Measurements from ENCODE around the gene CACNB2.
"Not testable (repeated sequence)": the region's sequence is repeated elsewhere in the genome, so short reads cannot be mapped to it uniquely, and the experiment has no call there.

CACNB2 gene

GRCh38 chr10:18145652-18146051 is 5.4 kb downstream of the CACNB2 start:
- WGBS, result 61% methylated on average over 2 of the region's 2 CpGs
- Histone ChIP-seq H3K4me3 (ENCODE audit: low read length) (no peak overlapping the region), H3K27me3 (ENCODE audit: insufficient read depth, low read length) (peaks cover 19% of the 10 kb centered on the region), H3K4me1 (ENCODE audit: insufficient read depth, low read length) (0 out of 2 replicates have a peak, but pooled peaks cover 6% of the 10 kb centered on the region), H3K9ac (ENCODE audit: low read depth, low read length) (no peak overlapping the region), H3K36me3 (ENCODE audit: insufficient read depth, low read length) (no peaks in the 10 kb centered on the region), H3K27ac (ENCODE audit: low read depth, low read length) (no peak overlapping the region), H3K9me3 (ENCODE audit: insufficient read depth, low read depth, low read length) (no peaks in the 10 kb centered on the region)

DNA sequence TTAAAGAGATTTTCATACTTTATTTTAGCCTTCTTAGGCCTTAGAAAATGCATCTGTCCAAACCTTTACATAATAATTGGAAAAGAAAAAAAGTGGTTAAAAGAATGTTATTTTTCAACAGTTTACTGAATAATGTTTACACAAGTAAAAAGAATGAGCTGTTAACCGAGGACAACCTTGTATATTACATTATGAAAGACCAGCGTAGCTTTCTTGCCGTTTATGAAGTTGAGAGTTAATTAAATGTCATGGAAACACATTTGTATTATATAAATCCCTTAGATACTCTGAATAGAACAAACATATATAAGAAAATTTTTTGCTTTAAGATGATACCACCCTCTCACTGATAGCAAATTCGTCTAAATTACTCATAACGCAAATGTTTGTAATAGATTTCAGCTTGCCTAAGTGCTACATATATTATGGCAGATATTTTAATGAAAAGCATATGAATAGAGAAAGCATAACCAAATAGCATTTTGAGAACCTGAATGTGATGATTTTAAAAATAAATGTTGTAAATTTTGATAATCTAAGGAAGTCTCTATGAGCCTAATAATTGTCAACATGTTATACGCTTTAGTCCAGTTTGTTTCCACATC is 9.1 kb downstream of the CACNB2 start:
- Histone ChIP-seq H3K4me3 (ENCODE audit: low read length) (no peak overlapping the region), H3K27ac (ENCODE audit: low read depth, low read length) (no peak overlapping the region), H3K9me3 (ENCODE audit: insufficient read depth, low read depth, low read length) (no peaks in the 10 kb centered on the region), H3K4me1 (ENCODE audit: insufficient read depth, low read length) (0 out of 2 replicates have a peak, but pooled peaks cover 3% of the 10 kb centered on the region), H3K9ac (ENCODE audit: low read depth, low read length) (no peak overlapping the region), H3K36me3 (ENCODE audit: insufficient read depth, low read length) (no peaks in the 10 kb centered on the region), H3K27me3 (ENCODE audit: insufficient read depth, low read length) (no peaks in the 10 kb centered on the region)
- WGBS, result no CpG with 5 or more reads among the region's 6 CpGs

DNA sequence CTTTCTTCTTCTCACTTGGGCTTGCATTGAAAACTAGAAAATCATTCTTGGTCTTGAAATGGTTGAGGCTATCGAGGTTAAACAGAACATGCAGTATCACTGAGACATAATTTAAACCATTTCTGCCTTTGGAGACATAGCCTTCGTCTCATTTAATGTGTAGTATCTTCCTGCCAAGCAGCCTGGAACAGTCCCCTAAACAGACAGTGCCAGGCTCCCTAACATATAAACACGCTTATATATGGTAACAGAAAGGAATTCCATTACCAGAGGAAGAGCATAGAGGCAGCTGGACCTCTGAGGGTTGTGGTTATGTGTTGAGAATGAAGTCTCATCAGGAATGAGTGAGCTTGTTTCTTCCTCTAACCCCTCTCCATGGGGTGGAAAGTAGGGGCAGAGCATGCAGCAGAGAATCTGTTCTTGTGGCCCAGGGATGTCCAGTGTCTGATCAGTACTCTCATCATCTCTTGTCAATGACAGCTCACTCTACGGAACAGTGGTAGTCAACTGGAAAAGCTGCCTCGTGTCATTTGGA is 11.2 kb downstream of the CACNB2 start:
- H3K27me3 ChIP-seq (ENCODE audit: insufficient read depth, low read length), result no peaks in the 10 kb centered on the region
- no peaks in the 10 kb centered on the region for H3K9me3 ChIP-seq (ENCODE audit: insufficient read depth, low read depth, low read length)
- H3K4me3 ChIP-seq (ENCODE audit: low read length), result no peak overlapping the region
- no peak overlapping the region for H3K27ac ChIP-seq (ENCODE audit: low read depth, low read length)
- H3K4me1 ChIP-seq (ENCODE audit: insufficient read depth, low read length), result no peaks in the 10 kb centered on the region
- WGBS, result 97% methylated on average over 4 of the region's 5 CpGs
- no peaks in the 10 kb centered on the region for H3K36me3 ChIP-seq (ENCODE audit: insufficient read depth, low read length)
- no peak overlapping the region for H3K9ac ChIP-seq (ENCODE audit: low read depth, low read length)

GRCh38 chr10:18153381-18153780 is 13.2 kb downstream of the CACNB2 start:
- H3K27me3 ChIP-seq (ENCODE audit: insufficient read depth, low read length); H3K4me3 ChIP-seq (ENCODE audit: low read length); H3K36me3 ChIP-seq (ENCODE audit: insufficient read depth, low read length); H3K9ac ChIP-seq (ENCODE audit: low read depth, low read length); H3K27ac ChIP-seq (ENCODE audit: low read depth, low read length); H3K4me1 ChIP-seq (ENCODE audit: insufficient read depth, low read length); H3K9me3 ChIP-seq (ENCODE audit: insufficient read depth, low read depth, low read length): not testable (repeated sequence)
- 92% methylated on average over 4 of the region's 4 CpGs for WGBS

- no peaks in the 10 kb centered on the region for H3K27me3 ChIP-seq (ENCODE audit: insufficient read depth, low read length)
- no peak overlapping the region for H3K9ac ChIP-seq (ENCODE audit: low read depth, low read length)
- H3K4me1 ChIP-seq (ENCODE audit: insufficient read depth, low read length), result no peaks in the 10 kb centered on the region
- no peak overlapping the region for H3K27ac ChIP-seq (ENCODE audit: low read depth, low read length)
- no peaks in the 10 kb centered on the region for H3K9me3 ChIP-seq (ENCODE audit: insufficient read depth, low read depth, low read length)
- no peaks in the 10 kb centered on the region for H3K36me3 ChIP-seq (ENCODE audit: insufficient read depth, low read length)
- no peak overlapping the region for H3K4me3 ChIP-seq (ENCODE audit: low read length)
Measured at GRCh38 chr10:18155321-18155720, 15.1 kb downstream of the CACNB2 start.

- H3K27me3 ChIP-seq (ENCODE audit: insufficient read depth, low read length); H3K9ac ChIP-seq (ENCODE audit: low read depth, low read length); H3K36me3 ChIP-seq (ENCODE audit: insufficient read depth, low read length); H3K9me3 ChIP-seq (ENCODE audit: insufficient read depth, low read depth, low read length); H3K4me1 ChIP-seq (ENCODE audit: insufficient read depth, low read length); H3K27ac ChIP-seq (ENCODE audit: low read depth, low read length); H3K4me3 ChIP-seq (ENCODE audit: low read length): not testable (repeated sequence)
- 94% methylated on average over 7 of the region's 8 CpGs for WGBS
Measured at GRCh38 chr10:18156797-18157196, 16.6 kb downstream of the CACNB2 start.

DNA sequence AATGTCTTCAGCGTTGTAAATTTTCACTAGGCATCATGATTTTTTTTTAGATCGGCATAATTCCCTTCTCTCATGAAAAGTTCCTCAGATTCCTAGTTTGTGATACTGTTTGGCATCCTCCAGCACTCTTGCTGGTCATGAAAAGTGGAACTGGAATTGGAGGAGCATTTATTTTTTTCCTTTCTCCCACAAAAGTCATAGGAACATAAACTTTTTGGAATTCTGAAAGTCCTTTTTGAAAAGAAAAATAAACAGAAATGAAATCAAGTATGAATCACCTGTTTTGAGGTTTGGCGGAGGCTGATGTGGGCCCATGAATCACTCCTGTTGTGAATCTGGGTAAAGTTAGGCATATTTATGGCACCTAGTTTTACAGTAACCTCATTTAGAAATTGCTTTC is 17.7 kb downstream of the CACNB2 start:
- Histone ChIP-seq H3K4me3 (ENCODE audit: low read length) (no peak overlapping the region), H3K36me3 (ENCODE audit: insufficient read depth, low read length) (no peaks in the 10 kb centered on the region), H3K4me1 (ENCODE audit: insufficient read depth, low read length) (no peaks in the 10 kb centered on the region), H3K9ac (ENCODE audit: low read depth, low read length) (no peak overlapping the region), H3K27ac (ENCODE audit: low read depth, low read length) (no peak overlapping the region), H3K9me3 (ENCODE audit: insufficient read depth, low read depth, low read length) (no peaks in the 10 kb centered on the region), H3K27me3 (ENCODE audit: insufficient read depth, low read length) (no peaks in the 10 kb centered on the region)
- 92% methylated on average over 3 of the region's 3 CpGs for WGBS

DNA sequence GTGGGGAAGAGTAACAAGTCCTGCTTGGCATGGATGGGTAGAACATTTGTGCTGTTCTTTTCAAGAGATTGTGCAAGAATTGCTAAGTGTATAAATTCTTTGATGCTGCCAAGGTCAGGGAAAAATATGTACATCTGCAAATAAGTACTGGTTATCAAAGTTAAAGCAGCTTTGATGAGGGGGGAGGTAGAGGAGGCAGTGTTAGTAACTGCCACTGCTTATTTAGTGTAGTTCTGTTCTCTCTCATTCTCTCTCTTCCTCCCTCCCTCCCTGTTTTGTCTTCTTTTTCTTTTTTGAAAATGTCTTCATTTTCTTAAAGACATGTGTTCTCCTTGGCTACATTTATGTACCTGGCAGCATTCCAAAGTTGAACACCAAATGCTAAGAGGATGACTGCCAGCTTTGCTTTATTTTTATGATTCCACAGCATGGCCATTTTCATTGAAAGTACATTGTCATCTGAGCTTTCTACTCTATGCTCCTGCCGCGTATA is 18.6 kb downstream of the CACNB2 start:
- 98% methylated on average over 2 of the region's 2 CpGs for WGBS
- Histone ChIP-seq H3K27ac (ENCODE audit: low read depth, low read length) (no peak overlapping the region), H3K9me3 (ENCODE audit: insufficient read depth, low read depth, low read length) (no peaks in the 10 kb centered on the region), H3K4me1 (ENCODE audit: insufficient read depth, low read length) (no peaks in the 10 kb centered on the region), H3K36me3 (ENCODE audit: insufficient read depth, low read length) (no peaks in the 10 kb centered on the region), H3K9ac (ENCODE audit: low read depth, low read length) (no peak overlapping the region), H3K27me3 (ENCODE audit: insufficient read depth, low read length) (no peaks in the 10 kb centered on the region), H3K4me3 (ENCODE audit: low read length) (no peak overlapping the region)

DNA sequence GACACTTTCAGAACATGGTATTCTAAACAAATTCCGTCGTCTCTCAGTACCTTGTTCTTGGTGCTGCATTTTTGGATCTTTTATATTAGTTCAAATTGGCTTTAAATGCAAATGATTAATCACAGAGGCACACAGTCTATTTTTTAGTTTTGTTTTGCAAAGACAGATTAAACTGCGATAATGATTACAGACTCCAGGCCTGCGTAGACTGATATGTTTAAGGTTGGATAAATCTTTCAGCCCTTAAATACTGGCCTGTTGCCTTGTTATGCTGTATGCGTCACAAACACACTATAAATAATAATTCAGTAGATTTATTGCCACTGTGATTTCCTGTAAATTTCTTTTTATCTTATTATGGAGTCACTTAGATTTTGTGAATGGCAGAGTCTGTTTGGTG is 19.3 kb downstream of the CACNB2 start:
- no peaks in the 10 kb centered on the region for H3K4me1 ChIP-seq (ENCODE audit: insufficient read depth, low read length)
- no peak overlapping the region for H3K27ac ChIP-seq (ENCODE audit: low read depth, low read length)
- no peaks in the 10 kb centered on the region for H3K36me3 ChIP-seq (ENCODE audit: insufficient read depth, low read length)
- H3K27me3 ChIP-seq (ENCODE audit: insufficient read depth, low read length), result no peaks in the 10 kb centered on the region
- WGBS, result 100% methylated on average over 4 of the region's 5 CpGs
- no peak overlapping the region for H3K4me3 ChIP-seq (ENCODE audit: low read length)
- no peaks in the 10 kb centered on the region for H3K9me3 ChIP-seq (ENCODE audit: insufficient read depth, low read depth, low read length)
- H3K9ac ChIP-seq (ENCODE audit: low read depth, low read length), result no peak overlapping the region

DNA sequence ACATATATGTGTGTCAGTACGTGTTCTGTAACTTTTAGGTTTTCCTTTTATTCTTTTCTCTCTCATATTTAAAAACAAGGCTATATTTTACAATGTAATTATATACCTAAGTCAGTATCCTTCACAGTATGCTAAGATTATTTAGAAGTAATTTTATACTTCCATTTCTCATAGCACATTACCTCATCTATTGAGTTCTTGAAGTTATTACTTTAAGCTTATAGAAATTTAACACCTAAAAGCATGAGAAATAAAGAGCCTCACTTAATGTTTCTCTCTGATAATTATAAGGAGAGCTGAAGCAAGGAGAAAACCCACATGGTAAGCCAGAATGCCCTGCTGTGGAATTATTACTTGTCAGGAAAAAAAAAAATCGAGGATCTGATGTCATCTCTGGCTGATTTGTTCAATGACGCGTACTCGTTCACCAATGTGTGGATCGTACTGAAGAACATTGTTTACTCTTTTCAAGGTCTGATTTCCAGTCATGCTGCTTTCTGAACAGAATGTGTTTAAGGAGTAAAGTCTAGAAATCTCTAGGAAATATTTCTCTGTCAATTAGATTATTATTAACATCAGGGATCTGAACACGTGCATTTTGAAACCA is 21.9 kb downstream of the CACNB2 start:
- Histone ChIP-seq H3K27me3 (ENCODE audit: insufficient read depth, low read length) (no peaks in the 10 kb centered on the region), H3K9me3 (ENCODE audit: insufficient read depth, low read depth, low read length) (no peaks in the 10 kb centered on the region), H3K4me1 (ENCODE audit: insufficient read depth, low read length) (no peaks in the 10 kb centered on the region), H3K27ac (ENCODE audit: low read depth, low read length) (no peak overlapping the region), H3K36me3 (ENCODE audit: insufficient read depth, low read length) (no peaks in the 10 kb centered on the region), H3K9ac (ENCODE audit: low read depth, low read length) (no peak overlapping the region), H3K4me3 (ENCODE audit: low read length) (no peak overlapping the region)
- WGBS, result 97% methylated on average over 6 of the region's 7 CpGs

- Histone ChIP-seq H3K4me3 (ENCODE audit: low read length) (no peak overlapping the region), H3K9ac (ENCODE audit: low read depth, low read length) (no peak overlapping the region), H3K27ac (ENCODE audit: low read depth, low read length) (no peak overlapping the region), H3K27me3 (ENCODE audit: insufficient read depth, low read length) (no peaks in the 10 kb centered on the region), H3K36me3 (ENCODE audit: insufficient read depth, low read length) (no peaks in the 10 kb centered on the region), H3K4me1 (ENCODE audit: insufficient read depth, low read length) (no peaks in the 10 kb centered on the region), H3K9me3 (ENCODE audit: insufficient read depth, low read depth, low read length) (no peaks in the 10 kb centered on the region)
- 92% methylated on average over 4 of the region's 4 CpGs for WGBS
Measured at GRCh38 chr10:18164093-18164492, 23.9 kb downstream of the CACNB2 start.
